A549 treated with AZD9567 at 1 μM for 4 hours (cell line): ENCODE data around the gene PTDSS2. TPM values are rescaled to one million over a fixed set of nuclear protein-coding genes. Genes with fewer than 3 reads are reported as not detected.

Experiments used
- total RNA-seq: library from RNA; stranded (reverse); fragments of 200-300 nt; extraction: Qiagen RNA extraction; gene quantifications from 5 replicates; pipeline ENCODE4 v1.2.3, GENCODE V29; 2022; ENCODE audit not compliant: insufficient read depth

PTDSS2 gene
- 43.9 to 53.0 TPM (median 47.6 TPM) in 5 replicates for total RNA-seq

GRCh38 chr11:449889-450808 lies at the start of gene PTDSS2:
TSS of gene PTDSS2 (plus strand) at chr11:450279. CDS start at chr11:450456, 177 bp downstream.

GRCh38 chr11:441418-442274 lies 8.4 kb upstream of the PTDSS2 start, which contains the start of gene ANO9:
TSS of gene ANO9 (minus strand) at chr11:442011. CDS start at chr11:441926, 85 bp downstream.

GRCh38 chr11:506995-507726 lies 57.1 kb downstream of the PTDSS2 start, which contains the start of gene RNH1:
TSS of gene RNH1 (minus strand) at chr11:507242. CDS start at chr11:502162, 5,080 bp downstream.

GRCh38 chr11:535519-536454 lies 85.7 kb downstream of the PTDSS2 start, which contains the start of gene HRAS:
TSS of gene HRAS (minus strand) at chr11:535576.

GRCh38 chr11:536841-537621 lies 87.0 kb downstream of the PTDSS2 start, which contains the start of gene LRRC56:
TSS of gene LRRC56 (plus strand) at chr11:537527. CDS start at chr11:540685, 3,158 bp downstream.

Other genes with a start within 250 kb of the PTDSS2 start
- 41.9 to 51.9 TPM (median 49.4 TPM) in 5 replicates for gene BET1L, start 242.9 kb upstream of the PTDSS2 start, total RNA-seq
- gene RIC8A, start 242.6 kb upstream of the PTDSS2 start, total RNA-seq: 116 to 124 TPM (median 119 TPM) in 5 replicates
- gene SIRT3, start 213.9 kb upstream of the PTDSS2 start, total RNA-seq: 19.5 to 22.8 TPM (median 21.8 TPM) in 5 replicates
- gene PSMD13, start 213.3 kb upstream of the PTDSS2 start, total RNA-seq: 159 to 219 TPM (median 173 TPM) in 5 replicates
- not detected in 5 replicates for gene NLRP6, start 171.9 kb upstream of the PTDSS2 start, total RNA-seq
- 4.7 to 14.4 TPM (median 13.1 TPM) in 5 replicates for gene PGGHG, start 161.2 kb upstream of the PTDSS2 start, total RNA-seq
- gene IFITM5, start 150.8 kb upstream of the PTDSS2 start, total RNA-seq: not detected in 5 replicates
- 44.1 to 65.8 TPM (median 59.9 TPM) in 5 replicates for gene IFITM2, start 142.5 kb upstream of the PTDSS2 start, total RNA-seq
- 0.21 to 0.61 TPM (median 0.40 TPM) in 4 of 5 replicates, not detected in the other for gene IFITM1, start 136.2 kb upstream of the PTDSS2 start, total RNA-seq
- 25.9 to 31.4 TPM (median 29.6 TPM) in 5 replicates for gene IFITM3, start 129.4 kb upstream of the PTDSS2 start, total RNA-seq
- 3.5 to 19.5 TPM (median 16.4 TPM) in 5 replicates for gene B4GALNT4, start 80.8 kb upstream of the PTDSS2 start, total RNA-seq
- gene PKP3, start 56.1 kb upstream of the PTDSS2 start, total RNA-seq: 23.1 to 36.9 TPM (median 34.3 TPM) in 5 replicates
- 56.8 to 95.7 TPM (median 89.6 TPM) in 5 replicates for gene SIGIRR, start 35.3 kb upstream of the PTDSS2 start, total RNA-seq
- gene ANO9, start 8.3 kb upstream of the PTDSS2 start, total RNA-seq: 0.84 to 1.3 TPM (median 0.85 TPM) in 4 of 5 replicates, not detected in the other
- gene RNH1, start 57.0 kb downstream of the PTDSS2 start, total RNA-seq: 170 to 191 TPM (median 177 TPM) in 5 replicates
- gene HRAS, start 85.3 kb downstream of the PTDSS2 start, total RNA-seq: 124 to 168 TPM (median 154 TPM) in 5 replicates
- 0.73 to 1.4 TPM (median 0.86 TPM) in 5 replicates for gene LRRC56, start 87.2 kb downstream of the PTDSS2 start, total RNA-seq
- gene LMNTD2, start 110.5 kb downstream of the PTDSS2 start, total RNA-seq: 2.3 to 2.8 TPM (median 2.5 TPM) in 4 of 5 replicates, not detected in the other
- 36.4 to 53.5 TPM (median 50.1 TPM) in 5 replicates for gene RASSF7, start 110.7 kb downstream of the PTDSS2 start, total RNA-seq
- 26.7 to 41.0 TPM (median 39.1 TPM) in 5 replicates for gene PHRF1, start 126.2 kb downstream of the PTDSS2 start, total RNA-seq
- 7.7 to 13.2 TPM (median 10.5 TPM) in 5 replicates for gene IRF7, start 165.7 kb downstream of the PTDSS2 start, total RNA-seq
- gene CDHR5, start 174.7 kb downstream of the PTDSS2 start, total RNA-seq: 0.02 to 0.09 TPM (median 0.05 TPM) in 4 of 5 replicates, not detected in the other
- gene SCT, start 176.9 kb downstream of the PTDSS2 start, total RNA-seq: not detected in 5 replicates
- gene DRD4, start 187.0 kb downstream of the PTDSS2 start, total RNA-seq: 0.33 to 0.56 TPM (median 0.52 TPM) in 4 of 5 replicates, not detected in the other
- 27.7 to 36.3 TPM (median 31.2 TPM) in 5 replicates for gene DEAF1, start 244.9 kb downstream of the PTDSS2 start, total RNA-seq
- 8.6 to 11.0 TPM (median 10.4 TPM) in 5 replicates for gene TMEM80, start 245.5 kb downstream of the PTDSS2 start, total RNA-seq